HG03025 (cell line): ENCODE data around the gene SULT2B1.
"Not testable (repeated sequence)": the region's sequence is repeated elsewhere in the genome, so short reads cannot be mapped to it uniquely, and the experiment has no call there.

Source experiments
- ATAC-seq: cut with Tn5 transposase; IDR thresholded peaks from one replicate; pipeline ENCODE4 v1.9.1; 2021; ENCODE audit warnings: mild to moderate bottlenecking, moderate library complexity; ENCODE audit not compliant: unreplicated experiment, low FRiP score

Gene SULT2B1

GRCh38 chr19:48551437-48552302 lies at the start of gene SULT2B1:
TSS of gene SULT2B1 (plus strand) at chr19:48552172. CDS start at chr19:48552253, 81 bp downstream.
- ATAC-seq, result no peak

GRCh38 chr19:48502350-48503018 lies 49.5 kb upstream of the SULT2B1 start:
- ATAC-seq, result no peak

GRCh38 chr19:48506138-48506733 lies 45.7 kb upstream of the SULT2B1 start:
- ATAC-seq, result no peak

GRCh38 chr19:48507911-48508439 lies 44.0 kb upstream of the SULT2B1 start:
- ATAC-seq, result no peak

GRCh38 chr19:48508729-48509411 lies 43.1 kb upstream of the SULT2B1 start:
- no peak for ATAC-seq

GRCh38 chr19:48509467-48510194 lies 42.3 kb upstream of the SULT2B1 start:
- no peak for ATAC-seq

GRCh38 chr19:48510421-48511268 lies 41.3 kb upstream of the SULT2B1 start:
- ATAC-seq, result no peak

- no peak for ATAC-seq
Observed at GRCh38 chr19:48511321-48511731, 40.6 kb upstream of the SULT2B1 start.

- ATAC-seq, result no peak
Observed at GRCh38 chr19:48511800-48512503, 40.0 kb upstream of the SULT2B1 start, which contains the start of gene LMTK3. TSS of gene LMTK3 (minus strand) at chr19:48511835. CDS start at chr19:48511576, 259 bp downstream.

- ATAC-seq, result no peak
Observed at GRCh38 chr19:48512504-48513288, 39.3 kb upstream of the SULT2B1 start.

- ATAC-seq, result no peak
Observed at GRCh38 chr19:48513289-48514122, 38.5 kb upstream of the SULT2B1 start.

- no peak for ATAC-seq
Observed at GRCh38 chr19:48514123-48514458, 37.9 kb upstream of the SULT2B1 start.

- no peak for ATAC-seq
Observed at GRCh38 chr19:48516536-48516935, 35.4 kb upstream of the SULT2B1 start.

GRCh38 chr19:48518207-48518606 lies 33.8 kb upstream of the SULT2B1 start:
- no peak for ATAC-seq

- ATAC-seq, result not testable (repeated sequence)
Observed at GRCh38 chr19:48519426-48519825, 32.5 kb upstream of the SULT2B1 start.

GRCh38 chr19:48520134-48520533 lies 31.8 kb upstream of the SULT2B1 start:
- no peak for ATAC-seq

GRCh38 chr19:48524221-48524620 lies 27.8 kb upstream of the SULT2B1 start:
- ATAC-seq, result no peak
